Suprapubic skin (tissue), 4 donors: ENCODE data around the gene PKP1. TPM values are rescaled to one million over a fixed set of nuclear protein-coding genes. Genes with fewer than 3 reads are reported as not detected.

Source experiments
- DNase-seq, 2 donors: peaks; one replicate each; pipeline ENCODE4 v3.0.0-alpha.2; 2019; ENCODE audit warnings: low spot score in 2 of 2
- H3K27ac ChIP-seq: fragments of 200-600 bp; sonication (generic); one replicate; pipeline ENCODE4 v1.5.1; 2019
- H3K27me3 ChIP-seq: fragments of 200-600 bp; sonication (generic); one replicate; pipeline ENCODE4 v1.5.1; 2019
- H3K36me3 ChIP-seq: fragments of 200-600 bp; sonication (generic); one replicate; pipeline ENCODE4 v1.5.1; 2019
- H3K4me1 ChIP-seq: fragments of 200-600 bp; sonication (generic); one replicate; pipeline ENCODE4 v1.5.1; 2019
- H3K4me3 ChIP-seq: fragments of 200-600 bp; sonication (generic); one replicate; pipeline ENCODE4 v1.5.1; 2019; ENCODE audit warnings: mild to moderate bottlenecking
- H3K9me3 ChIP-seq: fragments of 200-600 bp; sonication (generic); one replicate; pipeline ENCODE4 v1.5.1; 2019
- EP300 ChIP-seq: sonication (generic); formaldehyde crosslinking; IDR thresholded peaks from one replicate; pipeline ENCODE4 v1.6.1; 2017; ENCODE audit warnings: antibody characterized with exemption
- POLR2A ChIP-seq, 2 donors: fragments of 450-650 bp; IDR thresholded peaks; one replicate each; pipeline ENCODE4 v1.6.1; 2017; ENCODE audit warnings: antibody characterized with exemption in 2 of 2, mild to moderate bottlenecking in 2 of 2, moderate library complexity in 2 of 2
- POLR2AphosphoS5 ChIP-seq, 3 donors: sonication (generic); formaldehyde crosslinking; IDR thresholded peaks; one replicate each; pipeline ENCODE4 v1.6.1; 2017; ENCODE audit warnings: antibody characterized with exemption in 3 of 3
- WGBS: methylation state at CpG from one replicate; pipeline ENCODE4 v1.1.5; 2018; 5-methylcytosine and 5-hydroxymethylcytosine counted together
- total RNA-seq, 4 donors: library from RNA; depleted of rRNA; stranded (reverse); fragments of >200 nt; gene quantifications; one replicate each; pipeline ENCODE4 v1.1.0, GENCODE V29; 2016
- TF ChIP-seq, protein P1 (sequence below), 2 donors: fragments of 200-600 bp in 1 of 2; fragments of 450-650 bp in 1 of 2; sonication (generic) in 1 of 2; IDR thresholded peaks; one replicate each; pipeline ENCODE4 v1.5.1; 2016 to 2019; ENCODE audit warnings: antibody characterized with exemption in 2 of 2, mild to moderate bottlenecking in 1 of 2, moderate library complexity in 1 of 2

The PKP1 gene
- total RNA-seq, 4 donors from 2014 or later, result 888 to 1,187 (median 1,096) TPM

- H3K36me3 ChIP-seq, result no peaks in the 10 kb centered on the region
- no peaks in the 10 kb centered on the region for H3K27me3 ChIP-seq
- no peak overlapping the region for H3K4me3 ChIP-seq
- peak in 1 of 2 donors; percentile 16 for DNase-seq
- WGBS, result 84% methylated on average over 4 of the region's 4 CpGs
- TF ChIP-seq, protein P1, sequence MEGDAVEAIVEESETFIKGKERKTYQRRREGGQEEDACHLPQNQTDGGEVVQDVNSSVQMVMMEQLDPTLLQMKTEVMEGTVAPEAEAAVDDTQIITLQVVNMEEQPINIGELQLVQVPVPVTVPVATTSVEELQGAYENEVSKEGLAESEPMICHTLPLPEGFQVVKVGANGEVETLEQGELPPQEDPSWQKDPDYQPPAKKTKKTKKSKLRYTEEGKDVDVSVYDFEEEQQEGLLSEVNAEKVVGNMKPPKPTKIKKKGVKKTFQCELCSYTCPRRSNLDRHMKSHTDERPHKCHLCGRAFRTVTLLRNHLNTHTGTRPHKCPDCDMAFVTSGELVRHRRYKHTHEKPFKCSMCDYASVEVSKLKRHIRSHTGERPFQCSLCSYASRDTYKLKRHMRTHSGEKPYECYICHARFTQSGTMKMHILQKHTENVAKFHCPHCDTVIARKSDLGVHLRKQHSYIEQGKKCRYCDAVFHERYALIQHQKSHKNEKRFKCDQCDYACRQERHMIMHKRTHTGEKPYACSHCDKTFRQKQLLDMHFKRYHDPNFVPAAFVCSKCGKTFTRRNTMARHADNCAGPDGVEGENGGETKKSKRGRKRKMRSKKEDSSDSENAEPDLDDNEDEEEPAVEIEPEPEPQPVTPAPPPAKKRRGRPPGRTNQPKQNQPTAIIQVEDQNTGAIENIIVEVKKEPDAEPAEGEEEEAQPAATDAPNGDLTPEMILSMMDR (IDR thresholded peaks at IDR 0.05), result no peak
- TF ChIP-seq POLR2A (IDR thresholded peaks at IDR 0.05) (no peak), POLR2AphosphoS5 (IDR thresholded peaks at IDR 0.05) (no peak), EP300 (no peak)
- H3K27ac ChIP-seq, result no peak overlapping the region
- H3K4me1 ChIP-seq, result peaks cover 50% of the 10 kb centered on the region
- H3K9me3 ChIP-seq, result no peaks in the 10 kb centered on the region
Observed at GRCh38 chr1:201349092-201349491, 65.8 kb downstream of the PKP1 start.

DNA sequence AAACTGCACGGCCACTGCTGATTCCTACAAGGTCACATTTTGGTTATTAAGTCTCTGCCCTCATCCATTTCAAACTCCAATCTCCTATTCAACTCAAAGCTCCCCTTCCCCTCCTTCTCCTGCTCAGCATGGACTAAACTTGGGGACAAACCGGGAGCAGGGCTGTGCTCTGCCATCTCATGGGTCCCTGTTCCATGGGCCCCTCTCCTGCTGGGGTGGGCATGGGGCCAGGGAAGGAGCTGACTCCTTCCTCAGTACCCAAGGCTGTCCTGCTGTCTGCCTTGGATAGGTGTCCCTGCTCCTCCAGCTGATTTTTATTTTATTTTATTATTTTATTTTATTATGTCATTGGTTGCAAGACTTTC lies 67.0 kb downstream of the PKP1 start:
- peak in 1 of 2 donors; percentile 30 for DNase-seq
- Histone ChIP-seq H3K4me3 (no peak overlapping the region), H3K27ac (no peak overlapping the region), H3K36me3 (no peaks in the 10 kb centered on the region), H3K27me3 (no peaks in the 10 kb centered on the region), H3K4me1 (peaks cover 51% of the 10 kb centered on the region), H3K9me3 (no peaks in the 10 kb centered on the region)
- TF ChIP-seq, protein P1 (IDR thresholded peaks at IDR 0.05), result no peak
- TF ChIP-seq POLR2AphosphoS5 (IDR thresholded peaks at IDR 0.05) (no peak), EP300 (no peak), POLR2A (IDR thresholded peaks at IDR 0.05) (no peak)
- WGBS, result 67% methylated on average over 2 of the region's 2 CpGs

DNA sequence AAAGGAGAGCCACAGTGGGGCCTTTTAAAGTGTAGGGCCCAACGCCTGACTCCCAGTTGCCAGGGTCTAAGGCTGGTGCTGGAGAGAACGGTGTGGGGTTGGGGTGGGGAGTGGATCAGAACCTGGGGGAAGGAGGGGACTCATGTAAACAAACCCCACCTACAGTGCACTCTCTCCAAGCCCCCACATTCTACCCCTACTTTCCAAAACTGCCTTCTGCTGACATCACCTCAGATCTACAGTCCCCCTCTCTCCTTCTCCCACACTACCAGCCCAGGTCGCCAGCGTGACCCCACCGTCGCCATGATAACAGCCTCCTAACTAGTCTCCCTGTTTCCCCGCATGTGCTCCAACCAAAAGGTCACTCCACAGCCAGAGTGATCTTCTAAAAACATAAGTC lies 67.6 kb downstream of the PKP1 start:
- no peak for TF ChIP-seq EP300
- TF ChIP-seq POLR2A (IDR thresholded peaks at IDR 0.05), result no peak
- no peak for TF ChIP-seq POLR2AphosphoS5 (IDR thresholded peaks at IDR 0.05)
- TF ChIP-seq, protein P1 (IDR thresholded peaks at IDR 0.05), result no peak
- H3K9me3 ChIP-seq, result no peaks in the 10 kb centered on the region
- peaks cover 46% of the 10 kb centered on the region for H3K4me1 ChIP-seq
- DNase-seq, result peak in 1 of 2 donors; percentile 44
- H3K36me3 ChIP-seq, result no peaks in the 10 kb centered on the region
- H3K27me3 ChIP-seq, result no peaks in the 10 kb centered on the region
- H3K4me3 ChIP-seq, result no peak overlapping the region
- WGBS, result 91% methylated on average over 7 of the region's 7 CpGs
- H3K27ac ChIP-seq, result no peak overlapping the region

GRCh38 chr1:201351617-201352016 lies 68.3 kb downstream of the PKP1 start:
- no peaks in the 10 kb centered on the region for H3K27me3 ChIP-seq
- no peak for DNase-seq

DNA sequence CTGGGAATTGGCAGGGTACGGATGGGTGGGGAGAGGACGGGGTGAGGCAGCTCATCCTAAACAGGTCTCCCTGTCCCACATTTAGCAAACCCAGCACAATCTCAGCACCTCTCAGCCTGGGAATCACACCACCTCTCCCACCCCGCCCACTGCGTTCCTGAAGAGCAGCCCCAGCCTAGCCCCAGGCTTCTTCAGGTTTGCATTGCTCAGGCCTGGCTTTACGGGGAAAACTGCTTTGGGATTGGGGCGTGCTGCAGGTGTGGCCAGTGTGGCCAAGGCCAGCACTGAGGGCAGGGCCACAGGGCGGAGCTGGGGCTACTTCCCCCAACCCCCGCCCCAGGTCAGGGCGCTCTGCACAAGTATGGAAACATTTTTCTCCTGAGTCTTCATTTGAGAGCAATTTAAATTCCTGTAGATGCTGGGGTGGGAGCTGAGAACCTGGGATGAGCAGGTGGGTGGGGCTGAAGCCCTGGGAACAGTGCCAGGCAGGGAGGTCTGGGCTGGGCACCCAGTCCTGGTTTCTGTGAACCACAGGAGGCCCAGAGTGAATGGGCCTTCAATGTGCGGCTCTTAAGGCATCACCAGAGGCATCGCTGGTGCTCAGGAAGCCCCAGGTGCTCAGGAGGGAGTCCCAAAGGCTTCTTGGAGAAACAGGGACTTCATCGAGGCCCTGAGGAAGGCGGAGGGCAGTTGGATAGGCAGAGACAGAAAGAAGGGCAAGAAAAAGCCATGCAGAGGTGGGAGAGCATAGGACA lies 70.1 kb downstream of the PKP1 start:
- TF ChIP-seq, protein P1 (IDR thresholded peaks at IDR 0.05), result no peak
- TF ChIP-seq POLR2A (IDR thresholded peaks at IDR 0.05) (no peak), POLR2AphosphoS5 (IDR thresholded peaks at IDR 0.05) (no peak), EP300 (no peak)
- H3K4me1 ChIP-seq, result peaks cover 30% of the 10 kb centered on the region
- peak in 1 of 2 donors; percentile 49 for DNase-seq

More at GRCh38 chr1:201351617-201352016, 68.3 kb downstream of the PKP1 start:
- Histone ChIP-seq H3K36me3 (no peaks in the 10 kb centered on the region), H3K9me3 (no peaks in the 10 kb centered on the region), H3K4me1 (peaks cover 39% of the 10 kb centered on the region), H3K27ac (no peak overlapping the region), H3K4me3 (no peak overlapping the region)
- TF ChIP-seq POLR2AphosphoS5 (IDR thresholded peaks at IDR 0.05) (no peak), POLR2A (IDR thresholded peaks at IDR 0.05) (no peak), EP300 (no peak)
- TF ChIP-seq, protein P1 (IDR thresholded peaks at IDR 0.05), result no peak

More for the DNA sequence above, 70.1 kb downstream of the PKP1 start:
- no peaks in the 10 kb centered on the region for H3K36me3 ChIP-seq
- H3K27ac ChIP-seq, result peak overlapping the region; percentile 30
- H3K27me3 ChIP-seq, result no peaks in the 10 kb centered on the region
- 56% methylated on average over 12 of the region's 13 CpGs for WGBS
- no peaks in the 10 kb centered on the region for H3K9me3 ChIP-seq
- no peak overlapping the region for H3K4me3 ChIP-seq
